H9 (cell line): ENCODE results near the gene CCDC9B. TPM values are rescaled to one million over a fixed set of nuclear protein-coding genes. Genes with fewer than 3 reads are reported as not detected.

ENCODE experiments used
- DNase-seq: peaks from one replicate; pipeline ENCODE4 v3.0.0-alpha.2; 2017
- H2AFZ ChIP-seq: one replicate; pipeline ENCODE4 v1.6.1; 2013; ENCODE audit warnings: mild to moderate bottlenecking, low read length, control low read depth, moderate library complexity
- H2AK5ac ChIP-seq: 2 replicates; pipeline ENCODE4 v1.6.1; 2013; ENCODE audit warnings: low read length, control low read depth, mixed read lengths; ENCODE audit not compliant: insufficient read length
- H2BK120ac ChIP-seq: one replicate; pipeline ENCODE4 v1.6.1; 2013; ENCODE audit warnings: low read depth, mild to moderate bottlenecking, low read length, control low read depth, inconsistent platforms; ENCODE audit not compliant: poor library complexity, severe bottlenecking
- H2BK12ac ChIP-seq: 2 replicates; pipeline ENCODE4 v1.6.1; 2013; ENCODE audit warnings: low read length, control low read depth, mixed read lengths, low read depth; ENCODE audit not compliant: insufficient read length
- H2BK15ac ChIP-seq: 2 replicates; pipeline ENCODE4 v1.6.1; 2013; ENCODE audit warnings: low read depth, low read length, control low read depth
- H2BK20ac ChIP-seq: one replicate; pipeline ENCODE4 v1.6.1; 2013; ENCODE audit warnings: low read depth, mild to moderate bottlenecking, low read length, control low read depth, inconsistent platforms; ENCODE audit not compliant: poor library complexity, severe bottlenecking
- H2BK5ac ChIP-seq: 2 replicates; pipeline ENCODE4 v1.6.1; 2013; ENCODE audit warnings: low read length, control low read depth, mixed read lengths; ENCODE audit not compliant: insufficient read length
- H3K14ac ChIP-seq: 2 replicates; pipeline ENCODE4 v1.6.1; 2013; ENCODE audit warnings: low read length, control low read depth; ENCODE audit not compliant: insufficient read depth
- H3K18ac ChIP-seq: 2 replicates; pipeline ENCODE4 v1.6.1; 2013; ENCODE audit warnings: low read depth, mild to moderate bottlenecking, mixed read lengths, low read length, control low read depth; ENCODE audit not compliant: insufficient read length
- H3K23ac ChIP-seq: 2 replicates; pipeline ENCODE4 v1.6.1; 2013; ENCODE audit warnings: low read length, control low read depth, mixed read lengths, low read depth; ENCODE audit not compliant: insufficient read length
- H3K23me2 ChIP-seq: 2 replicates; pipeline ENCODE4 v1.6.1; 2013; ENCODE audit warnings: low read depth, mild to moderate bottlenecking, mixed read lengths, low read length, control low read depth; ENCODE audit not compliant: insufficient read length, poor library complexity, severe bottlenecking
- H3K27ac ChIP-seq: 2 replicates; pipeline ENCODE4 v1.5.1; 2013; ENCODE audit warnings: low read length, control low read depth, mixed read lengths, low read depth; ENCODE audit not compliant: insufficient read length
- H3K27me3 ChIP-seq: 2 replicates; pipeline ENCODE4 v1.6.1; 2013; ENCODE audit warnings: low read length, control low read depth, inconsistent platforms; ENCODE audit not compliant: insufficient read depth
- H3K4ac ChIP-seq: 2 replicates; pipeline ENCODE4 v1.6.1; 2013; ENCODE audit warnings: low read depth, mild to moderate bottlenecking, control low read depth, inconsistent platforms, low read length, moderate library complexity
- H3K4me1 ChIP-seq: 2 replicates; pipeline ENCODE4 v1.6.1; 2013; ENCODE audit warnings: low read length, control low read depth, inconsistent platforms; ENCODE audit not compliant: insufficient read depth
- H3K4me2 ChIP-seq: 2 replicates; pipeline ENCODE4 v1.6.1; 2013; ENCODE audit warnings: low read length, control low read depth, mixed read lengths; ENCODE audit not compliant: insufficient read length, insufficient read depth
- H3K56ac ChIP-seq: 2 replicates; pipeline ENCODE4 v1.6.1; 2013; ENCODE audit warnings: low read depth, mild to moderate bottlenecking, mixed read lengths, low read length, control low read depth; ENCODE audit not compliant: insufficient read length
- H3K79me1 ChIP-seq: 2 replicates; pipeline ENCODE4 v1.6.1; 2013; ENCODE audit warnings: low read depth, mild to moderate bottlenecking, moderate library complexity, low read length, control low read depth, inconsistent platforms; ENCODE audit not compliant: insufficient read depth, poor library complexity, severe bottlenecking
- H3K79me2 ChIP-seq: 2 replicates; pipeline ENCODE4 v1.6.1; 2013; ENCODE audit warnings: low read length, control low read depth, inconsistent platforms; ENCODE audit not compliant: insufficient read depth
- H3K9ac ChIP-seq: 2 replicates; pipeline ENCODE4 v1.6.1; 2013; ENCODE audit warnings: low read length, control low read depth, mixed read lengths; ENCODE audit not compliant: insufficient read length; ENCODE audit errors: extremely low read depth
- H3K9me3 ChIP-seq: one replicate; pipeline ENCODE4 v1.6.1; 2013; ENCODE audit warnings: low read depth, low read length, inconsistent platforms; ENCODE audit not compliant: control insufficient read depth
- H3T11ph ChIP-seq: one replicate; pipeline ENCODE4 v1.6.1; 2013; ENCODE audit warnings: mild to moderate bottlenecking, low read length, control low read depth, inconsistent platforms
- H4K20me1 ChIP-seq: one replicate; pipeline ENCODE4 v1.6.1; 2013; ENCODE audit not compliant: control insufficient read depth, insufficient read length, insufficient read depth
- H4K5ac ChIP-seq: 2 replicates; pipeline ENCODE4 v1.6.1; 2013; ENCODE audit warnings: low read depth, mild to moderate bottlenecking, mixed read lengths, low read length, control low read depth; ENCODE audit not compliant: insufficient read length
- H4K8ac ChIP-seq: replicated peaks from 2 replicates; pipeline ENCODE4 v1.6.1; 2013; ENCODE audit warnings: low read length, control low read depth, mixed read lengths, low read depth; ENCODE audit not compliant: insufficient read length
- H4K91ac ChIP-seq: 2 replicates; pipeline ENCODE4 v1.6.1; 2013; ENCODE audit warnings: low read depth, mild to moderate bottlenecking, moderate library complexity, mixed read lengths, low read length, control low read depth; ENCODE audit not compliant: insufficient read length
- H3K27ac Mint-ChIP-seq, 3 experiments: 2 replicates in 2 of 3; 3 replicates in 1 of 3; pipeline ENCODE4 v1.8.0; 2020 to 2021; ENCODE audit warnings: mixed read lengths in 3 of 3, mild to moderate bottlenecking in 1 of 3, moderate library complexity in 1 of 3
- H3K27me3 Mint-ChIP-seq: 2 replicates; pipeline ENCODE4 v1.8.0; 2021; ENCODE audit warnings: low read depth, mild to moderate bottlenecking, moderate library complexity, mixed read lengths
- H3K36me3 Mint-ChIP-seq, 3 experiments: 2 replicates in 2 of 3; 3 replicates in 1 of 3; pipeline ENCODE4 v1.8.0; 2020 to 2021; ENCODE audit warnings: low read depth in 3 of 3, mixed read lengths in 3 of 3; ENCODE audit not compliant: insufficient read depth in 1 of 3
- H3K4me1 Mint-ChIP-seq, 2 experiments: 2 replicates each; pipeline ENCODE4 v1.8.0; 2020; ENCODE audit warnings: mixed read lengths in 2 of 2
- H3K4me3 Mint-ChIP-seq, 2 experiments: 2 replicates in 1 of 2; 3 replicates in 1 of 2; pipeline ENCODE4 v1.8.0; 2020 to 2021; ENCODE audit warnings: mild to moderate bottlenecking in 2 of 2, mixed read lengths in 2 of 2, moderate library complexity in 1 of 2
- H3K9me3 Mint-ChIP-seq, 2 experiments: 2 replicates in 1 of 2; 3 replicates in 1 of 2; pipeline ENCODE4 v1.8.0; 2020; ENCODE audit warnings: mild to moderate bottlenecking in 2 of 2, mixed read lengths in 2 of 2, moderate library complexity in 1 of 2
- CTCF ChIP-seq: fragments of 200-600 bp; sonication (generic); conservative IDR thresholded peaks from 3 replicates; pipeline ENCODE4 v1.8.0; 2021; ENCODE audit warnings: antibody characterized with exemption, mild to moderate bottlenecking
- WGBS: extraction: QIAGEN DNeasy Blood & Tissue Kit; methylation state at CpG from one replicate; pipeline ENCODE4 v1.1.7; 2013; ENCODE audit warnings: missing lambda C conversion rate, low lambda C conversion rate, mixed read lengths; ENCODE audit not compliant: insufficient read length; ENCODE audit errors: extremely low coverage; 5-methylcytosine and 5-hydroxymethylcytosine counted together
- total RNA-seq: library from RNA; stranded (reverse); gene quantifications from 2 replicates; pipeline ENCODE4 v1.2.1, GENCODE V29; 2021

The CCDC9B gene
- total RNA-seq, 1 experiment from 2014 or later, result 0.48 TPM

GRCh38 chr15:40365016-40365415 is 24.3 kb upstream of the CCDC9B start:
- no peaks in the 10 kb centered on the region for H4K20me1 ChIP-seq
- H4K91ac ChIP-seq, result no peak overlapping the region
- H2AFZ ChIP-seq, result no peak overlapping the region
- peaks cover 5 to 13% of the 10 kb centered on the region in 2 experiments for H3K4me1 Mint-ChIP-seq
- DNase-seq, result no peak
- no peak overlapping the region for H3K14ac ChIP-seq
- WGBS, result no CpG with 5 or more reads among the region's 5 CpGs
- H2BK12ac ChIP-seq, result no peak overlapping the region
- H3K36me3 Mint-ChIP-seq, result no peaks in the 10 kb centered on the region
- H2BK5ac ChIP-seq, result no peak overlapping the region
- no peaks in the 10 kb centered on the region for H3K9me3 ChIP-seq
- H3K27me3 Mint-ChIP-seq, result peaks cover 59% of the 10 kb centered on the region
- no peak overlapping the region for H3K23ac ChIP-seq
- no peak overlapping the region for H3K27ac Mint-ChIP-seq
- H3K27ac ChIP-seq, result no peak overlapping the region
- H3K18ac ChIP-seq, result no peak overlapping the region
- H3K27me3 ChIP-seq, result no peaks in the 10 kb centered on the region; the same call in none of the 2 replicates
- H4K8ac ChIP-seq, result no peak overlapping the region
- no peak overlapping the region for H3K4me2 ChIP-seq
- H4K5ac ChIP-seq, result no peak overlapping the region
- H2AK5ac ChIP-seq, result no peak overlapping the region
- no peaks in the 10 kb centered on the region for H3K79me2 ChIP-seq
- H3K79me1 ChIP-seq, result no peaks in the 10 kb centered on the region
- H3K9ac ChIP-seq, result no peak overlapping the region
- H3K4me1 ChIP-seq, result no peaks in the 10 kb centered on the region
- H2BK120ac ChIP-seq, result no peak overlapping the region
- H3K4me3 Mint-ChIP-seq, result no peak overlapping the region
- no peak for TF ChIP-seq CTCF
- H3K4ac ChIP-seq, result no peak overlapping the region
- H2BK15ac ChIP-seq, result no peak overlapping the region
- H2BK20ac ChIP-seq, result no peak overlapping the region
- H3K9me3 Mint-ChIP-seq, result peaks cover 0 to 2% of the 10 kb centered on the region in 2 experiments; a peak in 1 of 5 replicates
- H3T11ph ChIP-seq, result no peak overlapping the region
- H3K23me2 ChIP-seq, result no peaks in the 10 kb centered on the region
- H3K56ac ChIP-seq, result no peak overlapping the region
